ENCODE measurements around the gene IPCEF1.

IPCEF1 gene

GRCh38 chr6:154219250-154219649, 137.4 kb downstream of the IPCEF1 start:
- no peak for TF ChIP-seq CTCF (IDR thresholded peaks at IDR 0.05; ENCODE audit: insufficient read depth, low read length, poor library complexity, severe bottlenecking)
- Histone ChIP-seq H3K36me3 (ENCODE audit: control insufficient read depth, insufficient read depth, low read length) (no peaks in the 10 kb centered on the region; the same call in none of the 2 replicates), H3K27me3 (replicated peaks; ENCODE audit: control insufficient read depth, insufficient read depth, low read length) (no peaks in the 10 kb centered on the region), H3K4me3 (replicated peaks; ENCODE audit: low read depth, low read length) (no peak overlapping the region)
- DNase-seq (ENCODE audit: extremely low read depth, insufficient read length): no peak

- Histone ChIP-seq H3K4me3 (replicated peaks; ENCODE audit: low read depth, low read length) (no peak overlapping the region), H3K27me3 (replicated peaks; ENCODE audit: control insufficient read depth, insufficient read depth, low read length) (no peaks in the 10 kb centered on the region), H3K36me3 (ENCODE audit: control insufficient read depth, insufficient read depth, low read length) (no peaks in the 10 kb centered on the region; the same call in none of the 2 replicates)
- no peak for DNase-seq (ENCODE audit: extremely low read depth, insufficient read length)
- no peak for TF ChIP-seq CTCF (IDR thresholded peaks at IDR 0.05; ENCODE audit: insufficient read depth, low read length, poor library complexity, severe bottlenecking)
Measured at GRCh38 chr6:154218787-154219186, 137.8 kb downstream of the IPCEF1 start.

- no peak for TF ChIP-seq CTCF (IDR thresholded peaks at IDR 0.05; ENCODE audit: insufficient read depth, low read length, poor library complexity, severe bottlenecking)
- no peaks in the 10 kb centered on the region; the same call in none of the 2 replicates for H3K36me3 ChIP-seq (ENCODE audit: control insufficient read depth, insufficient read depth, low read length)
- DNase-seq (ENCODE audit: extremely low read depth, insufficient read length): no peak
Measured at GRCh38 chr6:154218301-154218700, 138.3 kb downstream of the IPCEF1 start.

DNA sequence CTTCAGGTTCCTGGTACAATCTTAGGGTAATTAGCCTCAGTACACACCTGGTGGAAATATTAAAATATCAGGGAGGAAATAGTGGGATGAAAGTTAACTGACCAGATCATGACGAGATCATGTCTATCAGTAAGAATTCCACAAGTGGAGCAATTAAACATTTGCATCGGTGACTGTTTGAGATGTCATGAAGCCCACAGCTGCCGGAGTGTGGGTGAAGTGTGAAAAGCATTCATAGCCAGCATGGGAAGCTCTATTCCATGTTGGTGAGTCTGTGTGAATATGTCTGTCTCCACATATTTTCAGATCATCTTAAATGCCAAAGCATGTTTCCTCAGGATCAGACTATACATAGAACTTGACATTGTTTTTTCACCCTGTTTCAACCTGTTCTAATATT, 142.8 kb downstream of the IPCEF1 start:
- Histone ChIP-seq H3K36me3 (ENCODE audit: control insufficient read depth, insufficient read depth, low read length) (no peaks in the 10 kb centered on the region), H3K4me3 (replicated peaks; ENCODE audit: low read depth, low read length) (no peak overlapping the region), H3K27me3 (replicated peaks; ENCODE audit: control insufficient read depth, insufficient read depth, low read length) (no peaks in the 10 kb centered on the region)
- TF ChIP-seq CTCF (IDR thresholded peaks at IDR 0.05; ENCODE audit: insufficient read depth, low read length, poor library complexity, severe bottlenecking): no peak
- no peak for DNase-seq (ENCODE audit: extremely low read depth, insufficient read length)

More at GRCh38 chr6:154218301-154218700, 138.3 kb downstream of the IPCEF1 start:
- Histone ChIP-seq H3K27me3 (replicated peaks; ENCODE audit: control insufficient read depth, insufficient read depth, low read length) (no peaks in the 10 kb centered on the region), H3K4me3 (replicated peaks; ENCODE audit: low read depth, low read length) (no peak overlapping the region)

- TF ChIP-seq CTCF (IDR thresholded peaks at IDR 0.05; ENCODE audit: insufficient read depth, low read length, poor library complexity, severe bottlenecking): no peak
- no peak for DNase-seq (ENCODE audit: extremely low read depth, insufficient read length)
- Histone ChIP-seq H3K27me3 (replicated peaks; ENCODE audit: control insufficient read depth, insufficient read depth, low read length) (no peaks in the 10 kb centered on the region), H3K36me3 (ENCODE audit: control insufficient read depth, insufficient read depth, low read length) (no peaks in the 10 kb centered on the region; the same call in 1 of the 2 replicates), H3K4me3 (replicated peaks; ENCODE audit: low read depth, low read length) (no peak overlapping the region)
Measured at GRCh38 chr6:154210678-154211077, 145.9 kb downstream of the IPCEF1 start.

DNA sequence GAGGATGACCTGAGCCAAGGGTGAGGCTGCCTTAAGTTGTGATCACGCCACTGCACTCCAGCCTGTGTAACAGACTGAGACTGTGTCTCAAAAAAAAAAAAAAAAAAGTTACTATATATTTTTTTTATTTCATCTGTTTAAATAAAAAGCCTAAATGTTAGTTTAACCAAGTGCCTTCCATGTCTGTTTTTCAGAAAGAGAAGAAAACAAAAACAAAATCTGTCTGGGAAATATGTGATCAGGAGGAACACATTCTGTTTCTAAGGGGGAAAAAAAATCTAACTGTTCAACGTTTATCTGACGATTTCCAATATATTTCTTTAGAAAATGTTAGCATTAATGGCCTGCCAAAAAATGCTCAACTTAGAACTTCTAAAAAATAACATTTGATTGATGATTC, 147.0 kb downstream of the IPCEF1 start:
- Histone ChIP-seq H3K36me3 (ENCODE audit: control insufficient read depth, insufficient read depth, low read length) (no peaks in the 10 kb centered on the region; the same call in 1 of the 2 replicates), H3K27me3 (replicated peaks; ENCODE audit: control insufficient read depth, insufficient read depth, low read length) (no peaks in the 10 kb centered on the region), H3K4me3 (replicated peaks; ENCODE audit: low read depth, low read length) (no peak overlapping the region)
- no peak for TF ChIP-seq CTCF (IDR thresholded peaks at IDR 0.05; ENCODE audit: insufficient read depth, low read length, poor library complexity, severe bottlenecking)
- no peak for DNase-seq (ENCODE audit: extremely low read depth, insufficient read length)

All from GM06990 (cell line).